Spinal cord (tissue), 10 donors: ENCODE data around the gene ACTG1. TPM values are rescaled to one million over a fixed set of nuclear protein-coding genes. Genes with fewer than 3 reads are reported as not detected.

Experiments
- DNase-seq, 6 donors: peaks; one replicate each; pipeline versions ENCODE4 v3.0.0 to v3.0.0-alpha.2; 2013 to 2015; ENCODE audit warnings: low spot score in 6 of 6, low read depth in 4 of 6
- H3K27ac ChIP-seq: one replicate; pipeline ENCODE4 v1.5.1; 2013; ENCODE audit warnings: low read depth, low read length, control low read depth
- H3K27me3 ChIP-seq: one replicate; pipeline ENCODE4 v1.6.1; 2013; ENCODE audit warnings: low read length; ENCODE audit not compliant: control insufficient read depth, insufficient read depth
- H3K36me3 ChIP-seq: one replicate; pipeline ENCODE4 v1.6.1; 2013; ENCODE audit warnings: low read length; ENCODE audit not compliant: control insufficient read depth, insufficient read depth
- H3K4me1 ChIP-seq: one replicate; pipeline ENCODE4 v1.6.1; 2013; ENCODE audit warnings: low read length; ENCODE audit not compliant: control insufficient read depth, insufficient read depth
- H3K4me3 ChIP-seq: one replicate; pipeline ENCODE4 v1.5.1; 2013; ENCODE audit warnings: low read depth, low read length, control low read depth
- H3K9me3 ChIP-seq: one replicate; pipeline ENCODE4 v1.6.1; 2013; ENCODE audit warnings: low read length; ENCODE audit not compliant: control insufficient read depth, insufficient read depth
- WGBS: methylation state at CpG from one replicate; pipeline ENCODE4 v1.1.5; 2013; ENCODE audit warnings: missing lambda C conversion rate; ENCODE audit not compliant: insufficient coverage; 5-methylcytosine and 5-hydroxymethylcytosine counted together
- polyA plus RNA-seq, 2 donors: library from polyadenylated mRNA; unstranded; fragments of 120-200 nt; gene quantifications; one replicate each; pipeline ENCODE4 v1.2.1, GENCODE V29; 2013; ENCODE audit not compliant: insufficient read length in 2 of 2
- total RNA-seq, 2 donors: library from RNA; depleted of rRNA in 1 of 2; stranded (reverse); fragments of 120-200 nt in 1 of 2; fragments of >200 nt in 1 of 2; gene quantifications; one replicate each; pipeline versions ENCODE4 v1.2.3 to v1.2.4, GENCODE V29; 2013 to 2014
- donor health status: healthy.

Gene ACTG1
- total and polyA plus RNA-seq, 4 donors, result 1,777 to 3,460 (median 3,019) TPM

- peaks cover 17% of the 10 kb centered on the region for H3K27me3 ChIP-seq
- DNase-seq, result no peak
- peaks cover 73% of the 10 kb centered on the region for H3K36me3 ChIP-seq
- no peak overlapping the region for H3K27ac ChIP-seq
- peaks cover 25% of the 10 kb centered on the region for H3K4me1 ChIP-seq
- H3K9me3 ChIP-seq, result no peaks in the 10 kb centered on the region
- WGBS, result 80% methylated on average over 7 of the region's 10 CpGs
- no peak overlapping the region for H3K4me3 ChIP-seq
These were observed 26.9 kb upstream of the ACTG1 start for GRCh38 chr17:81539571-81539900.

- WGBS, result 76% methylated on average over 24 of the region's 26 CpGs
- H3K36me3 ChIP-seq, result peaks cover 67% of the 10 kb centered on the region
- H3K9me3 ChIP-seq, result no peaks in the 10 kb centered on the region
These were observed 26.3 kb upstream of the ACTG1 start for GRCh38 chr17:81538651-81539570.

GRCh38 chr17:81537856-81538555 lies 25.4 kb upstream of the ACTG1 start:
- 56% methylated on average over 24 of the region's 26 CpGs for WGBS
- H3K36me3 ChIP-seq, result peaks cover 57% of the 10 kb centered on the region
- H3K4me3 ChIP-seq, result no peak overlapping the region
- no peaks in the 10 kb centered on the region for H3K9me3 ChIP-seq
- peaks cover 25% of the 10 kb centered on the region for H3K4me1 ChIP-seq
- H3K27ac ChIP-seq, result no peak overlapping the region
- H3K27me3 ChIP-seq, result peaks cover 17% of the 10 kb centered on the region
- DNase-seq, result peak in 1 of 6 donors; percentile 18

More at GRCh38 chr17:81538651-81539570, 26.3 kb upstream of the ACTG1 start:
- H3K4me3 ChIP-seq, result no peak overlapping the region
- H3K4me1 ChIP-seq, result peaks cover 25% of the 10 kb centered on the region
- H3K27ac ChIP-seq, result no peak overlapping the region
- no peak for DNase-seq
- H3K27me3 ChIP-seq, result peaks cover 17% of the 10 kb centered on the region

- H3K36me3 ChIP-seq, result peaks cover 51% of the 10 kb centered on the region
- DNase-seq, result peak in 2 of 6 donors; percentile 63 to 72
- no peak overlapping the region for H3K4me3 ChIP-seq
- WGBS, result 4% methylated on average over 12 of the region's 17 CpGs
- peaks cover 17% of the 10 kb centered on the region for H3K27me3 ChIP-seq
- H3K27ac ChIP-seq, result no peak overlapping the region
- no peaks in the 10 kb centered on the region for H3K9me3 ChIP-seq
- H3K4me1 ChIP-seq, result peaks cover 25% of the 10 kb centered on the region
These were observed 24.8 kb upstream of the ACTG1 start for GRCh38 chr17:81537343-81537855.

GRCh38 chr17:81536299-81537290 lies 24.0 kb upstream of the ACTG1 start:
- H3K4me3 ChIP-seq, result no peak overlapping the region
- no peak overlapping the region for H3K27ac ChIP-seq
- no peak for DNase-seq
- peaks cover 25% of the 10 kb centered on the region for H3K4me1 ChIP-seq
- H3K36me3 ChIP-seq, result peaks cover 46% of the 10 kb centered on the region
- 6% methylated on average over 86 of the region's 89 CpGs for WGBS
- peaks cover 17% of the 10 kb centered on the region for H3K27me3 ChIP-seq
- no peaks in the 10 kb centered on the region for H3K9me3 ChIP-seq

- no peak overlapping the region for H3K4me3 ChIP-seq
- 50% methylated on average over 9 of the region's 13 CpGs for WGBS
- no peaks in the 10 kb centered on the region for H3K9me3 ChIP-seq
- peaks cover 17% of the 10 kb centered on the region for H3K27me3 ChIP-seq
- peaks cover 25% of the 10 kb centered on the region for H3K4me1 ChIP-seq
- H3K36me3 ChIP-seq, result peaks cover 37% of the 10 kb centered on the region
- no peak for DNase-seq
- no peak overlapping the region for H3K27ac ChIP-seq
These were observed 23.1 kb upstream of the ACTG1 start for GRCh38 chr17:81535480-81536298.

- peaks cover 17% of the 10 kb centered on the region for H3K27me3 ChIP-seq
- peaks cover 30% of the 10 kb centered on the region for H3K36me3 ChIP-seq
- WGBS, result 88% methylated on average over 4 of the region's 5 CpGs
- no peak for DNase-seq
- H3K4me1 ChIP-seq, result peaks cover 25% of the 10 kb centered on the region
- no peaks in the 10 kb centered on the region for H3K9me3 ChIP-seq
- H3K27ac ChIP-seq, result no peak overlapping the region
- no peak overlapping the region for H3K4me3 ChIP-seq
These were observed 22.4 kb upstream of the ACTG1 start for GRCh38 chr17:81535007-81535328.

- no peak for DNase-seq
- Histone ChIP-seq H3K4me3 (no peak overlapping the region), H3K36me3 (peaks cover 25% of the 10 kb centered on the region), H3K27me3 (peaks cover 17% of the 10 kb centered on the region), H3K9me3 (no peaks in the 10 kb centered on the region), H3K27ac (no peak overlapping the region), H3K4me1 (peaks cover 25% of the 10 kb centered on the region)
- 72% methylated on average over 3 of the region's 6 CpGs for WGBS
These were observed 21.8 kb upstream of the ACTG1 start for GRCh38 chr17:81534157-81535006.
